HG02571 (cell line): ENCODE results near the gene RS1.

Source experiments
- ATAC-seq: cut with Tn5 transposase; IDR thresholded peaks from one replicate; pipeline ENCODE4 v1.9.1; 2021; ENCODE audit warnings: mild to moderate bottlenecking, moderate library complexity; ENCODE audit not compliant: unreplicated experiment

The RS1 gene

DNA sequence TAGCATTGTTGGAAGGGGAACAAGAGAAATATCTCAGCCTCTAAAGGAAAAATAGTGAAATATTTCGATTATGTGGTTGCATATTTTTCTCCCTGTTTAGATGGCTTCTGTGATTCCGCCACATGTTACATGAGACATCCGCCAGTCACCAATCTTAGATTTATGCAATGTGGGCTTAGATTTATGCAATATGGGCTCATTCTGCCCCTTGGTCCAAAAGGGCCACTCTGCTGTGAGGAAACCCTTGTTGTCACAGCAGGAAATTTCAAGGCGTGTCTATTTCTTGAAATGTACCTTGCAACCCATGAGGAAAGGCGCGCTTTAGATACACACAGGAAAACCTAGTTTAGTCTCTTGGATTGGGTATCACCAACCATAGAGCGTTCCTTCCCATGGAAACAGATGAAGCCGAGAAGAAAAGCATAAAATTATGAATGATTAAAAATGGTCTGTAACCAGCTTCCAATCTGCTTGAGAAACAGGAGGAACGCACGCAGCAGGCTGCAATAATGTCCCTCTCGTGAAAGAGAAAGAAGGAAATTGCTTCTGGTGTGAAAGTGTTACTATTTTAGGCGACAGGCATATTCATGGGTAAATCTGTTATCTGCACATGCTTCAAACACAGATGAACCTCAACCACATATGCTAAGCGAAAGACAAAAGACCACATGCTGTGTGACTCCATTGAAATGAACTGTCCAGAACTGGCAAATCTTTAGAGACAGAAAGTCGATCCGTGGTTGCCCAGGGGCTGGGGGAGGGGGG, 3.7 kb downstream of the RS1 start:
- no peak for ATAC-seq

DNA sequence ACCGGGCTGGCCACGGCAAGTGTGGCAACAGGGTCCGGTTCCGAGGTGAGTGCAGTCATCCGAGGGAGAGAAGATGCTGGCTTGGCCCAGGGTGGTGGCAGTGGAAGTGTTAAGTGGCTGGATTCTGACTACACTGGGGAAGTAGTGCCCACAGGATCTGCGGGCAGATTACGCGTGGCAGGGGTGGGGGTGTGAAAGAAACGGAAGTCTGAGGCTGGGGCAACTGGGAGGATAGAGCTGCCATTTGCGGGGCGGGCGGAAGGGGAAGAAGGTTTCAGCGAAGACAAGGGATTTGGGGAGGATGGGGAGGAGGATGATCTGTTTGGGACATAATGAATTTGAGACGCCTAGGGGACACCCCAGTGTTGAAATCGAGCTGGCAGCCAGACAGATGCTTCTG, 5.3 kb downstream of the RS1 start:
- ATAC-seq = no peak

DNA sequence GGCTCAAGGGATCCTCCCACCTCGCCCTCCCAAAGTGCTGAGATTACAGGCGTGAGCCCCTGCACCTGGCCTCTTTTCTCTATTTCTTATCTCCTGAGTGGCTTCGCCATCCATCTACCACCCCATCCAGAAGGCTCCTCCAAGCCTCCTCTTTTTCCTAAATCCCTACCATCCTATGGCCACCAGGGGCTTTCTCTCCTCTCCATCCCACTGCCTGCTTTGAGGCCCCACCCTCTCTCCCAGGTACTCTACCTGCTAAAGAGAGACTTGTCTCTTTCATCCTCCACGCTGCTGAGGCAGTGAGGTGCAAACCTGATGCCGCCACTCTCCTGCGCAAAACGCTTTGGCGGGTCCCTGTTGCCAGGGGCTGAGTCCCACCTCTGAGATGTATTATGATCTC, 7.0 kb downstream of the RS1 start:
- ATAC-seq = no peak

- no peak for ATAC-seq
These were observed 10.6 kb downstream of the RS1 start for GRCh38 chrX:18661273-18661672.

GRCh38 chrX:18654875-18655836, 16.8 kb downstream of the RS1 start:
- ATAC-seq = no peak

DNA sequence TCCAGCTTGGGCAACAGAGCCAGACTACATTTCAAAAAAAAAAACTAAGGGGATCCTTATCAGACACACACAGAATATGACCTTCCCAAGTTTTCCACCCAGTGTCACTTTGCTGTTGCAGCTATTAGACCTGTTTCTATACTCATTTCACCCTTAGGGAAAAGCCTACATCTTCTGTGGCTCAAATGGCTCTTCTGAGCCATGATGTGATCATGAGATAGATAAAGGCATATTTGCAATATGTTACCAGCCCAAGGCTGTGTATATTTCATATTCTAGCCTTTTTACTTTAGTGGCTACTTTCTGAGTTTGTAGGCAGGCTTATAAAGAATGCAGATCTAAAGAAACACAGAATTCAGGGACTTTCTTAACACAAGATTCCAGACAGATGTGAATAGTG, 19.3 kb downstream of the RS1 start:
- no peak for ATAC-seq

GRCh38 chrX:18650662-18651061, 21.2 kb downstream of the RS1 start:
- no peak for ATAC-seq

GRCh38 chrX:18649498-18649951, 22.4 kb downstream of the RS1 start:
- no peak for ATAC-seq

- ATAC-seq = no peak
These were observed 24.3 kb downstream of the RS1 start for GRCh38 chrX:18647621-18648020.

DNA sequence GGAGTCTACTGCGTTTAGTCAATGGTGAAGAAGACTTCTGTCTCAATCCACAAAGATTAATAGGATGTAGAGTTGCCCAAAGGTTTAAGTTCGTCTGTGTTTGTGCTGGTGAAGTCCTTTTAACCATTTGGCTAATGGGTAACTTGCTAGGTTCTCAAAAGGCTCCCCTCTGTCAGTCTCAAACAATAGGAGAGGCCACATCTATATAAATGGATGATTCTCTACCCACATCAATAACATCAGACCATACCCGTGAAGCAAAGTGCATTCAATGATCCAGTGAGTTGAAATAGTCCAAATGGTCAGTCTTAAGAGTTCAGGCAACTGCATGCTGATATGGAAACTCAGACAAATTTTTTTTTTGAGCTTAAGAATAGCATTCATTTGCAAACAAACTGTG, 28.1 kb downstream of the RS1 start:
- no peak for ATAC-seq

DNA sequence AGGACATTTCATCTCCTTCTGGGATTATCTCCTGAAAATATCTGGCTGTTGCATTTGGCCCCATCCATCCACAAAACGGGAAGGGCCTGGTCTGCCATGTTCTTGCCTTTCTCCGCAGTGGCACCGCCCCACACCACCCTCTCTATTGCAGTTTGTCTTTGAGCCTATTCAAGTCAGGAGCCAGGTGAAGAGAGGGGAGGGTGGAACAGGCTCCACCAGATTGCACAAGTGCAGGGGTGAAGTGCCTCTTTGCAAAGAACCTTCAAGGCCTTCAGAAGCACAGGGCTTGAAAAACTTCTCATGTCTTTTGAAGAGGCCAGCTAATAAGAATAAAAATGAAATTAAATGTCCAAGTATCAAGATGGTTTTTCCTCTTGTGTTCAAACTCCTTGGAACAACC, 28.7 kb downstream of the RS1 start:
- no peak for ATAC-seq

DNA sequence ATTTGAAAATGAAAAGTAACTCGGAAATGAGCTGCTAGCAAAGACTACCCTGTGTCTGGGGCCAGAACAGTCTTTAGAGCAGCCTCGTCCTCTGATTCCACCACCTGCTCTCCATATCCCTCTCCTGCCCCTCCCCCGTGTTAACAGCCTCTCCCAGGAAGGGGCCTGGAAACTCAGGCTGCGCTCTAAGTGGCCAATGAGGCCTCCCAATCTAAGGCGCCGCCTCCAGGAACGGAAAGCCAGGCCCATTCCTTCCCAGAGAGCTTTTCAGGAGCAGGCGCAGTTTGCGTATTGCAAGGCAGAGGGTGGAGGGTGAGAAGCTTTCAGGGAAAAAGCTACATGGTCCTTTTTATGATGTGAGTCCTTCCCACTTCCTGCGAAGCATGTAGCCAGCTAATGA, 31.2 kb downstream of the RS1 start:
- no peak for ATAC-seq

DNA sequence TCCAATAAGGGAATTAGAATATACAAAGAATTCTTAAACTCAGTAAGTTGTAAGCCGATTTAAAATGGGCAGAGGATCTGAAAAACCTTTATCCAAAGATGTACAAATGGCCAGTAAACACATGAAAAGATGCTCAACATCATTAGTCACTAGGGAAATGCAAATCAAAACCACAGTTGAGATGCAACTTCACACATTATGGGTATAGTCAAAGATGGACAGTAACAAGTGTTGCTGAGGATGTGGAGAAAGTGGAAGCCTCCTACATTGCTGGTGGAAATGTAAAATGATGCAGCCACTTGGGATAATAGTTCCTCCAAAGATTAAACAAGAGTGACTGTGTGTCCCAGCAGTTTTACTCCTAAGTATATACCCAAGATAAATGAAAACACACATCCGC, 32.6 kb downstream of the RS1 start:
- no peak for ATAC-seq

GRCh38 chrX:18638398-18638797, 33.5 kb downstream of the RS1 start:
- no peak for ATAC-seq

DNA sequence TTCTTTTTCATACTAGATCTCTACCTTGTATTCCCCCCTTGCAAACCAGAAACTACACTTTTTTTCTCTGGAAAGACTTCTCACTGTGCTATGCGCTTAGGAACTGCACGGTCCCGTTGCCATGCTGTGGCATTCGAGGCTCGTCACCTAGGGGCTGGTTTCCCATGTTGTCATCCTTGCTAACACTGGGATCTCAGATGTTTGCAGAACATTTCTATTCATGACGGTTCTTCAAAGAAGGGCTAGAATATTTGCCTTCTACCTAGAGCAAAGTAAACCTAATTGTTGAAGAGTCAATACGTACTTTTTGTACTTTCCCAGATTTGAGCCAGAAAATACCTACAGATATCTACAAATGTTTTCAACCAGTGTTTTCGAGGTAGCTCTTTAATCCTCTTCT, 41.0 kb downstream of the RS1 start:
- no peak for ATAC-seq

- no peak for ATAC-seq
These were observed 47.3 kb downstream of the RS1 start for GRCh38 chrX:18624599-18624998.

DNA sequence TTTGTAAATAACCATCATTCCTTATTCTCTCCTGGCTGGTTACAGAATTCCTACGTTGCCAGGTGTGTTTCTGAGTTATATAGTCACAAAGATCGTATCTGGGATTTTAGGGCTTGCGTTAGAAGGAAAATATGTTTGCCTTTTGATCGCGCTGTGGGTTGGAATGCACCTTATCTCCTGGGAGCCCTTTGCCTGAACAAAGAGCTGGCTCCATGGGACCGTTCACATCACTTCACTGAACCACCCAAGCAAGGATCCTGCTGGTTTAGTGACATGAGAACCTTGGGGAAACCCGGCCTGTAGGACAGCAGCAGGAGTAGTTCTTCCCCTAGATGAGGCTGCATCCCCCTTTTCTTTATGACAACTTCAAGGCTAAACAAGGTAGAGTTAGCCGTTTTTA, 51.6 kb downstream of the RS1 start:
- no peak for ATAC-seq

GRCh38 chrX:18619288-18619687, 52.6 kb downstream of the RS1 start:
- no peak for ATAC-seq

DNA sequence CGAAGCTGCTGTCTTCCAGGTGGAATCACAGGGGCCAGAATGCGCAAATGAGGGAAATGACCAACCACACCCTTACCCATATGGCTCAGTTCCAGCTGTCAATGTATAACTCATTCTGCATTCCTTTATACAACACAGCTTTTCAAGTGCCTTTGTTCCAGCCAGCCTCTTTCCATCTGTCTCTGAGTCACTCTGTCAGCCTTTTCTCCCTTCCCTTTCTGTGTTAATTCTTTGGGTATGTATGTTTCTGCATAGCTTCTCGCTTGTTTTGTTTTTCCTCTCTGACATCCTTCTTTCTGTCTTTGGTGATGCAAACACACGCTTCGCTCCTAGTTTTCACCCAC, 54.5 kb downstream of the RS1 start:
- no peak for ATAC-seq

DNA sequence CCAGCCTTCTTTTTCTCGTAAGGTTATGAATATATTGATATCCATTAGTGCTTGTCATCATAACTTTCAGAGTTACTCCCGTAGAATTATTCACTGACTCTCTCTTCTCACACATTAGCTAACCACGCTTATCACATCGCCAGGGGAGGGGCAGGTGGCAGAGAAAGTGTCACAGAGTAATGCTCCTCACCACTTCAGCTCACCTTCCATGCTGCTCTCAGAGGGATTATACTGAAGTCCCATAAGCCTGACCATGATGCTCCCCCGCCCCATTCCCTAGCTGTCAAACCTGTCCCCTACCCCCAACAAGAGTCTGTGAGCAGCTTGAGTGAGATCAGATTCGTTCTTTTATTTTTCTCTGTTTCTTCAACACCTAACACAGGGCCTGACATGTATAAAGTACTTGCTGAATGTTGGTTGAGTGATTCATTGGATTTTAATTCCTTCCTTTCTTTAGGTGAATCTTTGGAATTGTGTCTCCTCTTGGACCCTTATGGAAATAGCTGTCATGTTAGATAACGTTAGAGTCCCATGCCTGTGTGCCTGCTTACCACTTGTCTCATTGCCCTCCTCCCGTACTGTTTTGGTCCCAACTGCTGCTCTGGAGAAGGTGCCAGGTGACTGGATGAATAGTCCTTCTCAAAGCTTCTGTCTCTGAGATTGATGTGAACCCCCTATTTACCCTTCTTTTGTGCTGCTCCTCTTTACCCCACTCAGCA, 55.1 kb downstream of the RS1 start:
- no peak for ATAC-seq

- ATAC-seq = no peak
These were observed 57.8 kb downstream of the RS1 start for GRCh38 chrX:18613930-18614639.
